ENCODE results near the gene FAM117A. TPM values are rescaled to one million over a fixed set of nuclear protein-coding genes. Genes with fewer than 3 reads are reported as not detected.
A peak's percentile ranks its signal among the peaks of the same experiment; 100 is the strongest.

The FAM117A gene
- total and polyA plus RNA-seq, 2 donors (not counting 3 experiments of a cell fraction or from before 2014, with no cell fraction given) = 12.2 to 24.1 TPM

- Histone ChIP-seq H3K4me1 (ENCODE audit: control insufficient read depth, extremely low read depth, insufficient read depth, low read length) (peaks cover 10% of the 10 kb centered on the region), H3K9ac (replicated peaks; ENCODE audit: extremely low read depth, insufficient read depth, low read length) (peak within 1 kb of the TSS; percentile 74), H3K36me3 (ENCODE audit: control insufficient read depth in 2 of 2, extremely low read depth in 1 of 2, insufficient read depth in 2 of 2, low read length in 2 of 2) (no peaks in the 10 kb centered on the region), H3K27me3 (ENCODE audit: control insufficient read depth in 2 of 2, insufficient read depth in 2 of 2, low read length in 2 of 2) (no peaks in the 10 kb centered on the region), H3K4me2 (ENCODE audit: insufficient read depth, low read length) (peak within 1 kb of the TSS; percentile 87), H3K9me1 (replicated peaks; ENCODE audit: control insufficient read depth, extremely low read depth, insufficient read depth, low read length) (no peaks in the 10 kb centered on the region), H4K20me1 (replicated peaks; ENCODE audit: control insufficient read depth, extremely low read depth, insufficient read depth, low read length) (no peaks in the 10 kb centered on the region), H3K79me2 (ENCODE audit: control insufficient read depth, insufficient read depth, low read length) (peaks cover 38% of the 10 kb centered on the region), H3K9me3 (replicated peaks; ENCODE audit: control insufficient read depth, insufficient read depth, low read length) (no peaks in the 10 kb centered on the region), H3K27ac (ENCODE audit: insufficient read depth, low read depth, low read length) (peak within 1 kb of the TSS; percentile 45), H3K4me3 (replicated peaks in 1 of 3; ENCODE audit: insufficient read depth in 1 of 3, low read depth in 1 of 3, low read length in 3 of 3) (peak within 1 kb of the TSS; percentile 38 to 86 (median 75)), H2AFZ (ENCODE audit: low read depth, low read length) (peak within 1 kb of the TSS; percentile 52)
- dilution Hi-C loops (cut with MboI; ENCODE audit: extremely low pct_ligation_motif_present, low sequenced_read_pairs) (no loop called here), intact Hi-C loops (cut with micrococcal nuclease) (loop anchor here (1.0 to 5.0 kb wide), 3 partner anchors 10 to 56 kb away; no protein-coding TSS in a partner anchor)
- no TSS peak for BruUV-seq (replicated peaks)
- DNase-seq (ENCODE audit: low read depth, low spot score) (peak; percentile 99), FAIRE-seq (peak; percentile 97)
- TF ChIP-seq GATA2 (IDR thresholded peaks at IDR 0.05; ENCODE audit: insufficient read depth, insufficient read length, low read depth, low read length) = no peak
- TF ChIP-seq POLR2AphosphoS5 (IDR thresholded peaks at IDR 0.05; ENCODE audit: insufficient read depth, low read depth, low read length) = peak; percentile 52
- peak; percentile 81 for TF ChIP-seq MAX (IDR thresholded peaks at IDR 0.05; ENCODE audit: insufficient read depth, insufficient read length)
- no peak for TF ChIP-seq JUN (IDR thresholded peaks at IDR 0.05; ENCODE audit: borderline replicate concordance, insufficient read depth, insufficient read length, low read depth)
- peak; percentile 73 for TF ChIP-seq POLR2A (IDR thresholded peaks at IDR 0.05; ENCODE audit: low read depth, low read length)
- no peak for TF ChIP-seq EZH2 (IDR thresholded peaks at IDR 0.05; ENCODE audit: borderline replicate concordance, low read depth, low read length, severe bottlenecking)
- TF ChIP-seq FOS (IDR thresholded peaks at IDR 0.05; ENCODE audit: borderline replicate concordance, insufficient read depth, low read length) = no peak
- peak; percentile 64 for TF ChIP-seq MYC (IDR thresholded peaks at IDR 0.05; ENCODE audit: low read depth, low read length)
- no peak for TF ChIP-seq CTCF (IDR thresholded peaks at IDR 0.05; ENCODE audit: extremely low read depth in 1 of 2, insufficient read depth in 1 of 2, low read depth in 1 of 2, low read length in 2 of 2)
- ChIA-PET POLR2A (interaction anchor here (1.0 kb wide), 2 partner anchors 10 to 14 kb away, joined by 3 to 10 read pairs; no protein-coding TSS in a partner anchor), CTCF (interaction anchor here (1.0 to 1.3 kb wide), 5 partner anchors 13 to 108 kb away, joined by 3 to 19 read pairs (median 7); no protein-coding TSS in a partner anchor)
Observed at GRCh38 chr17:49677933-49678847, 85.7 kb downstream of the FAM117A start, which contains the start of gene SPOP. SPOP (minus strand) TSS chr17:49678097; CDS start chr17:49622810, 55,287 bp downstream.

All from endothelial cell of umbilical vein (primary cell).